NCI-H128 (cell line): Measurements from ENCODE around the gene IRAK2.
A peak's percentile ranks its signal among the peaks of the same experiment; 100 is the strongest.

Source experiments
- DNase-seq: peaks from one replicate; lab custom pipeline; 2025; ENCODE audit not compliant: unreplicated experiment; lab: John Stamatoyannopoulos, UW

IRAK2 gene

GRCh38 chr3:10223676-10224639, 59.2 kb downstream of the IRAK2 start:
- DNase-seq, result no peak

- DNase-seq, result no peak
These were observed 60.3 kb downstream of the IRAK2 start for GRCh38 chr3:10224794-10225665.

GRCh38 chr3:10226293-10226692, 61.6 kb downstream of the IRAK2 start:
- no peak for DNase-seq

GRCh38 chr3:10228248-10228950, 63.7 kb downstream of the IRAK2 start:
- no peak for DNase-seq

GRCh38 chr3:10229576-10229975, 64.9 kb downstream of the IRAK2 start:
- DNase-seq, result no peak

GRCh38 chr3:10232137-10232536, 67.4 kb downstream of the IRAK2 start:
- no peak for DNase-seq

- DNase-seq, result no peak
These were observed 69.3 kb downstream of the IRAK2 start for GRCh38 chr3:10233988-10234387.

GRCh38 chr3:10234526-10235230, 70.0 kb downstream of the IRAK2 start:
- no peak for DNase-seq

- DNase-seq, result no peak
These were observed 70.8 kb downstream of the IRAK2 start for GRCh38 chr3:10235551-10235950.

GRCh38 chr3:10238345-10239183, 73.8 kb downstream of the IRAK2 start:
- no peak for DNase-seq

- no peak for DNase-seq
These were observed 76.1 kb downstream of the IRAK2 start for GRCh38 chr3:10240799-10241198.

GRCh38 chr3:10242182-10243065, 77.7 kb downstream of the IRAK2 start:
- no peak for DNase-seq

GRCh38 chr3:10244009-10244408, 79.3 kb downstream of the IRAK2 start:
- no peak for DNase-seq

- no peak for DNase-seq
These were observed 80.5 kb downstream of the IRAK2 start for GRCh38 chr3:10245081-10245712.

- no peak for DNase-seq
These were observed 83.0 kb downstream of the IRAK2 start for GRCh38 chr3:10247679-10248183.

- DNase-seq, result peak; percentile 86
These were observed 83.7 kb downstream of the IRAK2 start, which contains the start of gene TATDN2 for GRCh38 chr3:10248184-10248983. TSS of gene TATDN2 (plus strand) at chr3:10248459. CDS start at chr3:10249201, 742 bp downstream.
